Occipital lobe (tissue), 2 donors: ENCODE measurements around the gene SGK1. TPM values are rescaled to one million over a fixed set of nuclear protein-coding genes. Genes with fewer than 3 reads are reported as not detected.

Experiments
- DNase-seq: peaks from one replicate; lab custom pipeline; 2025; lab: John Stamatoyannopoulos, UW
- total RNA-seq: library from RNA; depleted of rRNA; stranded (reverse); fragments of >200 nt; gene quantifications from one replicate; pipeline ENCODE4 v1.2.3, GENCODE V29; 2014

The SGK1 gene
- 75.5 TPM for total RNA-seq

DNA sequence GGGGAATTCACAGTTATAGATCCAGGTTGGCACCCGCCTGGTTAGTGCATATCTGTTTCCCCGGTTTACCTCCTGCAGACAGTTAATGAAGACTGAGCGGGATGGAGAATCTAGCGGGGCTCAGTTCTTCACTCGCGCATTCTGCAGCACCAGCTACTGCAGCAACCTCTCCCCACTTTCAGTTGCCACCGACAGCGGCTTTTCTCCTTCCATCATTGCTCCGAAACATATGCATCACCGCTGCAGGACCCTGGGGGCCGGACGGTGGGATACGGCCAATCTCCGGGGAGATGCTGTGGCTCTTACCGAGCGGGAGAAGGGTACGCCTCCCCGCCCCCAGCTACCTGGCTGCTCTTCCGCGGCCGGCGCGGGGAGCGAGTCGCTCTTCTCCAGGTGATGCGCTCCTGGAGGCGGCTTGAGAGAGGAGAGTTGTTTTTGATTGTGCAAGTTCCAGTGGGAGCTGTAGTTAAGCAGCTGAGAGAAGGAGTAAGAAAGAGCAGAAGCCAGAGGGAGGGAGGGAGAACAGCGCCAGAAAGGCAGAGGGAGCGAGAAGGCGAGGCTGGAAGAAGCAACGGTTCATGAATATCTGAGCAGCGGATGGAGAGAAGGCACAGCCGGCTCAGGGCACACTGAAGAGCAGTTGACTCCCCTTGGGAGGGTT, at the start of gene SGK1:
TSS of gene SGK1 (minus strand) at position 642 of the 661 bp plus-strand sequence. CDS start 652 bp downstream, outside the sequence.
- peak; percentile 58 for DNase-seq

DNA sequence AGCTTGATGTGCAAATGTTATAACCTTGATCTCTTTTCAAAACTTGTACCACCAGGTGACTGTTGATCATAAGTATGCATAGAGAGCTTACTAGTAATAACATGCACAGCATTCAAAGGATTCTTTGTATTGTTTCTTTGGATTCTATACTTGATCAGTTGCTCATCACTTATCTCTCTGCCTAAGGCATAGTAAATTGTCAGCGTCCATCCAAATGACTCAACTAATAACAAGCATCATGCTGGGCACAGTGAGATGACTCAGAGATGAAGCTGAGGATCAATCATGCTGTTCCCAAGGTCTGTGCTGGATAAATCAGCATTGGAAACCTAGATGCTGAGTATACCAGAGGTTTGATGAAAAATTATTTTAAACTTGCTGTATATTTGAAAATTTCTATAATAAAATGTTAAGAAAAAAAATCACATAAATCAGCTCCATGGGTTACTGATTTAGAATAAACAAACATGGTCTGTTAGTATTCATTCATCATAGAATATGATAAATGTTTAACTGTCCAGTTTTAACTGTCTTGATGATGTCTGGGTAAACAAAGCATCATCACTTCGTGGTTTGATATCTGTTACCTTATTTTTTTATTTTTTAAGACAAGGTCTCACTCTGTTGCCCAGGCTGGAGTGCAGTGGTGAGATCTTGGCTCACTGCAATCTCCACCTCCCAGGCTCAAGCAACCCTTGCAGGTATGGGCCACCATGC, 45.6 kb upstream of the SGK1 start:
- DNase-seq = no peak

DNA sequence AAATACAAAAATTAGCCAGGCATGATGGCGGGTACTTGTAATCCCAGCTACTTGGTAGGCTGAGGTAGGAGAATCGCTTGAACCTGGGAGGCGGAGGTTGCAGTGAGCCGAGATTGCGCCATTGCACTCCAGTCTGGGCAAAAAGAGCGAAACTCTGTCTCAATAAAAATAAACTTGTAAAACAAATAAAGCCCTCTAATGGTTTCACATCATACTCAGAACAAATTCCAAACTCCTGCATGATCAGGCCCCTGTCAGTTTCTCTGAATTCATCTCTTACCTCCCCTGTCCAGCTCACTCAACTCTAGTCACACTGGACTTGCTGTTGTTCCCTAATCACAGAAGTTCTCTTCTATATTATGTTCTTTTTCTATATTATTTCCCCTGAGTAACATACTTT, 43.1 kb upstream of the SGK1 start:
- DNase-seq = no peak

DNA sequence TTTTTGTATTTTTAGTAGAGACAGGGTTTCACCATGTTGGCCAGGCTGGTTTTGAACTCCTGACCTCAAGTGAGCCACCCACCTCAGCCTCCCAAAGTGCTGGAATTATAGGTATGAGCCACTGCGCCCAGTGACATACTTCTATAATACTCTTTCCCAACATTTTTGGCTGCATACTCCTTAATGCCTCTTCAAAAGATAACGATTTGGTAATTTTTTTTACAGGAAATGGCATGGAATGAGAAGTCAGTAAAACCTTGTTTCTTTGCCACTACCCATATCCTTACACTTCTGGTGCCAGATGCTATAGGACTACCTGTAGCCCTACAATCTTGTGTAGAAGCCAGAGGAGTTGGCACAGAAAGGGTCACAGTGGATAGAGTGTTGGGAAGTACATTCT, 41.4 kb upstream of the SGK1 start:
- DNase-seq = no peak

- DNase-seq = no peak
These were observed 40.4 kb upstream of the SGK1 start for GRCh38 chr6:134358320-134358719.

DNA sequence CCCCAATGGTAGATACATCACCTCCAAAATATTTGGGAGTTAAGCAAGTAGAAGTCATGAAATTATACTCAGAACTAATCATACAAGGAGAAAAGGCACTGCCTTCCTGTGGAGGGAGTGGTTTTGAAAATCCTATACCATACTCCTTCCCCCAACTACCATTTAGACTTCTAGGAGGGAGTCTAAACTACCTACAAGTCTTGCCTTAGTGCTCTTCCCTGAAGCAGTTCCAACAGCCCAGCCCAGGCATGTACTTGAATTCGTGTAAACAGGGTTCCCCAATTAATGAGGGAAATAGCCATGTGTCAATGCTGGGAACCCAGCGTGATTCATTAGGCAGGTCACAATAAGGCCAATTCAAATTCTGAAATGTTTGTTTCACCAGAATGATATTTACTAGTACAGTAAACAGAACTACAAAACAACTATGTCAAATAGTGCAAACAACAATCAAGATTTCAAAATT, 39.1 kb upstream of the SGK1 start:
- DNase-seq = no peak

GRCh38 chr6:134356405-134356804, 38.5 kb upstream of the SGK1 start:
- no peak for DNase-seq

DNA sequence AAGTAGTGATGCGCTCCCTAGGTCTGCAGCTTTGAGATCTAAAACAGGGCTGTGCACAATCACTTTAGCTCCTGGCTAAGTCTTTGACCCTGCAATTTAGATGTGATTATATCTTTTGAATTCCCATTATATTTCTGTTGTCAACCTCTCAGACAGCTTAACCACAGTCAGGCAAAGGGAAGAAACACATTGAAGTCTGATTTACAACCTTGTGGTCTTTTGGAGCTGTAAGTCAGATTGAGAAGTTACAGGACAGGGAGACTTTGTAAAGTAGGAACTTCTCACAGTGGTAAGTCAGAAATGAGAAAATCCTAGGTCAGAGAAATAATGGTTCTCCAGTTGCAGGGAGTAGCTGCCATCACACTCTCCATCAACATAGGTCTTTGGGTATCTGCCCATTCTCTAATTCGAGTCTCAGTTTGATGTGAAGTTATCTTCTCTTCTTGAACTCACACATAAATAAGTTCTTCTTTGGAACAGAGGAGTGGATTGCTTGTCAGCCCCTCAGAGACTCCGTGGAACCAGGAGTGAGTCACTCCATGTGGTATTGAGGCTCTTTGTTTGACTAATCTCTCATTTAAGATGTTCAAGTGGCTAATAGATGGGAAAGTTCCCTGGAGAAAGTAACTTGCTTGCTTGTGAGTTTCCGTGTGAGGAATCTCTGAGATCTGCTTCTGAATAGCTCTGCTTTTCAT, 35.0 kb upstream of the SGK1 start:
- no peak for DNase-seq

GRCh38 chr6:134351615-134352474, 33.9 kb upstream of the SGK1 start:
- no peak for DNase-seq

- peak; percentile 48 for DNase-seq
These were observed 30.2 kb upstream of the SGK1 start for GRCh38 chr6:134347885-134348805.

DNA sequence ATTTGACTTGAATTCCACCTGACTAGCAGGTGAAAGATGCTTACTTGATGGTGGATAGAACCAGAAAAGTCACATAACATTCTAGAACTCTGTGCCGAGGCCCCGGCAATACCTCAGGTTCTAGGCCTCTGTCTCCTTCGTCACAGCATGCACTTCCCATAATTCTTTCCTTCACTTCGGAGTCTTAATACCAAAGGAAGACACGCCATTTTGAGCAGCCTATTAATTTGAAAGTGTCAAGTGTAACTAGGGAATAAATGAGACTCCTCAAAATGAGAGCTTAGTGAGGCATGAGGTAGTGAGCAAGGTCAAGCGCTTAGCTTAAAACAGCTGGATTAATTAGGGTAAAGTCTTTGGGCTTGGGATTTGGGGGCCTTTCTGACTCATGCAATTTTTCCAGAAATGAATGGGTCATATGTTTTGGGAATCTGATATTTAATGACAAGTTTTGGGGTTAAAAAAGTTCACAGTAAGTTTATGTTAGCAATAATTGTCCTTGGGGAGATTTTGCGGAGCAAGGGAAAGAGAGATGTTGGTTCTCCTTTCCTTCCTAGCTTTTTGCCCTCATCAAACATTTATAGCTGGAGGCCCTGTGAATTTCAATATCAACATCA, 29.1 kb upstream of the SGK1 start:
- DNase-seq = no peak

- no peak for DNase-seq
These were observed 27.9 kb upstream of the SGK1 start for GRCh38 chr6:134345789-134346188.

- DNase-seq = no peak
These were observed 25.2 kb upstream of the SGK1 start for GRCh38 chr6:134343066-134343465.

DNA sequence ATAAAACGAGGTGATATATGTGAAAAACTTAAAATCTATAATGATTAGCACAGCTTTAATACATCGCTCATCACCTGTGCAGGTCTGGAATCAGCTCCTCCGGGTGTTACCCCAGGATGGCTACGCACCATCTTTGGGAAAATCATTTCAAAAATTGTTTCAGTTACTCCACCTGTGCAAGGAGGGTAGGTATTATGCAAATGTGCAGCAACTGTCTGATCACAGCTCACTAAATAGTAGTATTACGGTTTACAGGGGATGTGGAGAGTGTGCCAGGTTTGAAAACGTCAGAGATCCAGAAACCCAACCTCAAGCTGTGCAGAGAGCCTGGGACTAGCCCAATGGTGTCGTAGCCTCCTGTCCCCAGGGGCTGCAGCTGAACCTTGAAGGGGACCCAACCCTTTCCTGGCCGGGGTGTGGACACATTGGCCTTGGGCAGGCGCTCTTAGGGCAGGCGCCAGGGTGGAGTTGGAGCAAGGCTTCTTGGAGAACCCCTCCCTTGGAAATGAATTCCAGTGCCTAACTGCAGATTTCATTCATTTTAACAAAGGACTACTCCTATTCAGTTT, 24.2 kb upstream of the SGK1 start:
- no peak for DNase-seq

DNA sequence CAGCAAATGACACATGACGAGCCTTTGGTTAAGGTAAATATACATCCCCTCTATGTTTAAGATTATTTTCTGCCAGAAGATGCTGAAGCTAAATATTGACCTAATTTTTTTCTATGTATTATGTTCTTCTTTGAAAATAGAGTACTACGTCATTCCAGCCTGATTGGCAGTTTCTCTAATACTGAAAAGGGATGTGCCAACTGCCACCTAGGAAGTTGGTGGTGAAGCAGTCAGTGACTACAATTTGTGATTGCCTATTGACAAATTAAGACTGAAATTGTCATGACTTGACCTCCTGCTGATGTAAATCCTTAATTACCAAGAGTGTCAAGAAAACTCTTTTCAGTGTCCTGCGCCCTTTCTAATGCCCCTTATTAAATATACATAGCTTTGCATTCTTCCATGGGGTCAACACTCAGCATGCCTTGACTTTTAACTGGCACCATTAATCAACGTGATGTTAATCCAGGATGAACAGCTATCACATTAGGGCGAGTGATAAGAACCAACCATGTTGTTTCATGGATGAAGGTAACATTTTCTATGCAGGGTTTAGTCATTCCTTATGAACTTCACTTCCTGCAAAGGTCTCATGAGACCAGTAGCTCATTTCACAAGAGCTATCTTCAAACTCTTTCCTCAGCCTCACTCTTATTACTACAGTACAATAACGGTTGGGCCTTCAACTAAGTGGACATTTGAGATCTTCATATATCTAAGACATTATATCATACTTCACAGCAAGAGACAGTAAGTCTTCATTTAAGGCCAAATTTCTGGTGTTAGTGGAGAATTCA, 22.5 kb upstream of the SGK1 start:
- DNase-seq = no peak

DNA sequence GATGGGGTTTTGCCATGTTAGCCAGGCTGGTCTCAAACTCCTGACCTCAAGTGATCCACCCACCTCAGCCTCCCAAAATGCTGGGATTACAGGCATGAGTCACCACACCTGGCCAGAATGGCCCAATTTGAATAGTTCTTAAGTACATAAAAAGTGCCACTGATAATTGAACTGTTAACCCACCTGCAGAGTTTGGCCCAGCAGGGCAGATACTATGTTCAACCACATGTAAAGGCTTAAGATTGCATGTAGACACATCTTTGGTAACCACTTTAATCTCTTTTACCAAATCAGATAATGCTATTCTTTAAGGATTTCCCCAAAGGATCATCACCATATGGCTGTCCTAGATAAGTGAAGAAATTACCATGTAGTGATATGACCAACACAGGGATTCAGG, 21.3 kb upstream of the SGK1 start:
- no peak for DNase-seq

GRCh38 chr6:134331256-134331655, 13.3 kb upstream of the SGK1 start:
- no peak for DNase-seq

DNA sequence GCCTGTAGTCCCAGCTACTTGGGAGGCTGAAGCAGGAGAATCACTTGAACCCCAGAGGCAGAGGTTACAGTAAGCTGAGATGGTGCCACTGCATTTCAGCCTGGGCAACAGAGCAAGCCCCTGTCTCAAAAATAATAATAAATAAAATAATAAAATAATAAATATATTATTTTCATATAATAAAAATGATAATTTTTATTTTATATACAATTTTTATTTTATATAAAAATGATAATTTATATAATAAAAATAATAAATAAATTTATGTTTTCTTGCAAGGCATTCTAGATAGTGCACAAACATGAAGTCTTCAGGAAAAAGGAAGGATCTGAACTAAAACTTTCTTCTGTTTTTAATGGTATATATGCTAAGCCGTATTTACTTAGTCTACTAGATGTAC, 12.6 kb upstream of the SGK1 start:
- no peak for DNase-seq

- no peak for DNase-seq
These were observed 10.9 kb upstream of the SGK1 start for GRCh38 chr6:134328792-134329191.
